HepG2 (cell line): ENCODE measurements around the gene VPS4A. TPM values are rescaled to one million over a fixed set of nuclear protein-coding genes. Genes with fewer than 3 reads are reported as not detected.
A peak's percentile ranks its signal among the peaks of the same experiment; 100 is the strongest.

Experiments
- ERF ChIP-seq: IDR thresholded peaks from 2 replicates; pipeline ENCODE4 v1.6.1; 2018; ENCODE audit warnings: missing biosample characterization, missing genetic modification reagents
- FOSL1 ChIP-seq: sonication (generic); formaldehyde crosslinking; IDR thresholded peaks from 2 replicates; pipeline ENCODE4 v1.9.0; 2021; ENCODE audit warnings: missing genetic modification reagents, borderline replicate concordance
- HNF4G ChIP-seq, 2 experiments: sonication (generic) in 1 of 2; formaldehyde crosslinking in 1 of 2; IDR thresholded peaks; 2 replicates each; pipeline versions ENCODE4 v1.4.0 to v1.6.1; 2011 to 2020; ENCODE audit warnings: borderline replicate concordance in 2 of 2, low read depth in 2 of 2, mild to moderate bottlenecking in 2 of 2, low read length in 1 of 2, missing genetic modification reagents in 1 of 2, moderate library complexity in 1 of 2
- KMT2A ChIP-seq: sonication (generic); formaldehyde crosslinking; IDR thresholded peaks from 2 replicates; pipeline ENCODE4 v1.4.0; 2020; ENCODE audit warnings: missing genetic modification reagents
- NFYB ChIP-seq: sonication (generic); formaldehyde crosslinking; IDR thresholded peaks from 2 replicates; pipeline ENCODE4 v1.4.0; 2020; ENCODE audit warnings: missing genetic modification reagents
- NR2F1 ChIP-seq, 2 experiments: fragments of 450-650 bp in 1 of 2; formaldehyde crosslinking in 1 of 2; IDR thresholded peaks; 2 replicates each; pipeline versions ENCODE4 v1.5.0 to v1.6.1; 2016 to 2020; ENCODE audit warnings: mild to moderate bottlenecking in 1 of 2, missing compliant biosample characterization in 1 of 2, missing genetic modification reagents in 1 of 2, moderate library complexity in 1 of 2
- PATZ1 ChIP-seq: sonication (generic); formaldehyde crosslinking; IDR thresholded peaks from 2 replicates; pipeline ENCODE4 v1.4.0; 2020; ENCODE audit warnings: missing genetic modification reagents
- SAFB2 ChIP-seq: sonication (generic); formaldehyde crosslinking; IDR thresholded peaks from 2 replicates; pipeline ENCODE4 v1.5.1; 2020; ENCODE audit warnings: missing genetic modification reagents, low read depth, mild to moderate bottlenecking, borderline replicate concordance
- SMYD3 ChIP-seq: sonication (generic); formaldehyde crosslinking; IDR thresholded peaks from 2 replicates; pipeline ENCODE4 v1.8.1; 2023; ENCODE audit warnings: mild to moderate bottlenecking, missing genetic modification reagents
- XRCC5 ChIP-seq: fragments of 200-400 bp; formaldehyde crosslinking; optimal IDR thresholded peaks from 2 replicates; pipeline ENCODE3; 2017; ENCODE audit warnings: mild to moderate bottlenecking, low read length
- ZNF251 ChIP-seq: sonication (generic); formaldehyde crosslinking; IDR thresholded peaks from 2 replicates; pipeline ENCODE4 v1.9.0; 2021; ENCODE audit warnings: mild to moderate bottlenecking, missing genetic modification reagents
- ZNF253 ChIP-seq: sonication (generic); formaldehyde crosslinking; IDR thresholded peaks from 2 replicates; pipeline ENCODE4 v1.8.0; 2022; ENCODE audit warnings: mild to moderate bottlenecking, missing genetic modification reagents, borderline replicate concordance
- ZNF546 ChIP-seq: sonication (generic); formaldehyde crosslinking; conservative IDR thresholded peaks from 2 replicates; pipeline ENCODE4 v1.8.1; 2023; ENCODE audit warnings: mild to moderate bottlenecking, missing genetic modification reagents
- ZNF598 ChIP-seq: sonication (generic); formaldehyde crosslinking; IDR thresholded peaks from 2 replicates; pipeline ENCODE4 v1.5.1; 2020; ENCODE audit warnings: mild to moderate bottlenecking, missing genetic modification reagents, borderline replicate concordance
- ZNF687 ChIP-seq: sonication (generic); formaldehyde crosslinking; IDR thresholded peaks from 2 replicates; pipeline ENCODE4 v1.5.1; 2020; ENCODE audit warnings: mild to moderate bottlenecking, missing genetic modification reagents, moderate library complexity
- ZNF737 ChIP-seq: sonication (generic); formaldehyde crosslinking; IDR thresholded peaks from 2 replicates; pipeline ENCODE4 v1.5.0; 2020; ENCODE audit warnings: missing genetic modification reagents, mild to moderate bottlenecking, borderline replicate concordance
- ZNF746 ChIP-seq: sonication (generic); formaldehyde crosslinking; IDR thresholded peaks from 2 replicates; pipeline ENCODE4 v1.8.0; 2022; ENCODE audit warnings: mild to moderate bottlenecking, missing genetic modification reagents
- ZNF776 ChIP-seq: sonication (generic); formaldehyde crosslinking; IDR thresholded peaks from 2 replicates; pipeline ENCODE4 v1.4.0; 2020; ENCODE audit warnings: mild to moderate bottlenecking, missing genetic modification reagents
- ZSCAN25 ChIP-seq: sonication (generic); formaldehyde crosslinking; IDR thresholded peaks from 2 replicates; pipeline ENCODE4 v1.8.0; 2022; ENCODE audit warnings: mild to moderate bottlenecking, missing genetic modification reagents
- polyA plus RNA-seq, 8 experiments: library from polyadenylated mRNA; depleted of rRNA in 3 of 8; stranded (reverse) in 7 of 8; unstranded in 1 of 8; fragments of >200 nt; fragmentation: Illumina TruSeq in 4 of 8; extraction: Trizol in 4 of 8; gene quantifications; 2 replicates each; pipeline versions ENCODE4 v1.2.1 to v1.2.3, GENCODE V29; 2011 to 2016; ENCODE audit warnings: low read depth in 4 of 8, missing spikeins in 1 of 8, mixed read lengths in 1 of 8; ENCODE audit not compliant: insufficient read depth in 1 of 8
- total RNA-seq, 5 experiments: library from RNA; depleted of rRNA; stranded (reverse); fragments of >200 nt; fragmentation: Illumina TruSeq; extraction: Trizol; gene quantifications; 2 replicates each; pipeline ENCODE4 v1.2.3, GENCODE V29; 2016; ENCODE audit warnings: low read depth in 1 of 5
- TF ChIP-seq, protein P1 (sequence below): sonication (generic); formaldehyde crosslinking; IDR thresholded peaks from 2 replicates; pipeline ENCODE4 v1.4.0; 2020; ENCODE audit warnings: missing genetic modification reagents, low read depth, mild to moderate bottlenecking, borderline replicate concordance

The VPS4A gene
- total and polyA plus RNA-seq, 2 of the 13 experiments (the other 11 are each of a cell fraction or from before 2014, with no cell fraction given), result 13.2 to 27.9 TPM

- TF ChIP-seq ZNF598 (CRISPR knock-in tag), result peak; percentile 42; the same call in 1 of the 2 replicates
- TF ChIP-seq NFYB (CRISPR knock-in tag), result no peak
- TF ChIP-seq ZNF251 (CRISPR knock-in tag), result no peak
- TF ChIP-seq PATZ1 (CRISPR knock-in tag), result peak; percentile 56
- TF ChIP-seq ZNF746 (CRISPR knock-in tag), result no peak
- TF ChIP-seq NR2F1 (CRISPR knock-in tag; IDR thresholded peaks at IDR 0.05), result peak in 1 of 2 experiments; percentile 11; a peak in 1 of 4 replicates
- peak; percentile 79; the same call in 1 of the 2 replicates for TF ChIP-seq ZNF776 (CRISPR knock-in tag)
- TF ChIP-seq ZNF253 (CRISPR knock-in tag), result no peak
- TF ChIP-seq ZNF546 (CRISPR knock-in tag), result peak; percentile 49; the same call in 1 of the 2 replicates
- peak; percentile 80 for TF ChIP-seq ZNF687 (CRISPR knock-in tag)
- peak; percentile 62 for TF ChIP-seq XRCC5
- no peak for TF ChIP-seq FOSL1 (CRISPR knock-in tag)
- TF ChIP-seq HNF4G (IDR thresholded peaks at IDR 0.05; ENCODE audit: borderline replicate concordance, low read depth, low read length), result no peak
- 0 out of 2 replicates have a peak, but pooled peaks have one; percentile 36 for TF ChIP-seq HNF4G (CRISPR knock-in tag; IDR thresholded peaks at IDR 0.05; ENCODE audit: borderline replicate concordance, low read depth)
- no peak; the same call in 1 of the 2 replicates for TF ChIP-seq KMT2A
- TF ChIP-seq SMYD3 (CRISPR knock-in tag), result 0 out of 2 replicates have a peak, but pooled peaks have one; percentile 50
- no peak for TF ChIP-seq ZNF737 (CRISPR knock-in tag)
- TF ChIP-seq ERF (CRISPR knock-in tag), result no peak
- TF ChIP-seq, protein P1, sequence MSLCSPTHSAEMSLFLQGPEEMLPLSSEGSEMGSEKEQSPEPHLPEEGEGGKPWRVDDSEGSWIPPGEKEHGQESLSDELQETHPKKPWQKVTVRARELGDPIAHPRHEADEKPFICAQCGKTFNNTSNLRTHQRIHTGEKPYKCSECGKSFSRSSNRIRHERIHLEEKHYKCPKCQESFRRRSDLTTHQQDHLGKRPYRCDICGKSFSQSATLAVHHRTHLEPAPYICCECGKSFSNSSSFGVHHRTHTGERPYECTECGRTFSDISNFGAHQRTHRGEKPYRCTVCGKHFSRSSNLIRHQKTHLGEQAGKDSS, result peak; percentile 49; the same call in 1 of the 2 replicates
- no peak for TF ChIP-seq ZSCAN25
- TF ChIP-seq SAFB2 (CRISPR knock-in tag), result no peak
These were observed 610 bp downstream of the VPS4A start (continued) for GRCh38 chr16:69311533-69312387.
